ENCODE results near the gene SLC39A6. TPM values are rescaled to one million over a fixed set of nuclear protein-coding genes. Genes with fewer than 3 reads are reported as not detected.
A peak's percentile ranks its signal among the peaks of the same experiment; 100 is the strongest.

Gene SLC39A6
- total and polyA plus RNA-seq, 9 donors = 39.7 to 96.5 (median 55.0) TPM

- DNase-seq = peak in 1 of 5 donors; percentile 32
- TF ChIP-seq, protein P1, sequence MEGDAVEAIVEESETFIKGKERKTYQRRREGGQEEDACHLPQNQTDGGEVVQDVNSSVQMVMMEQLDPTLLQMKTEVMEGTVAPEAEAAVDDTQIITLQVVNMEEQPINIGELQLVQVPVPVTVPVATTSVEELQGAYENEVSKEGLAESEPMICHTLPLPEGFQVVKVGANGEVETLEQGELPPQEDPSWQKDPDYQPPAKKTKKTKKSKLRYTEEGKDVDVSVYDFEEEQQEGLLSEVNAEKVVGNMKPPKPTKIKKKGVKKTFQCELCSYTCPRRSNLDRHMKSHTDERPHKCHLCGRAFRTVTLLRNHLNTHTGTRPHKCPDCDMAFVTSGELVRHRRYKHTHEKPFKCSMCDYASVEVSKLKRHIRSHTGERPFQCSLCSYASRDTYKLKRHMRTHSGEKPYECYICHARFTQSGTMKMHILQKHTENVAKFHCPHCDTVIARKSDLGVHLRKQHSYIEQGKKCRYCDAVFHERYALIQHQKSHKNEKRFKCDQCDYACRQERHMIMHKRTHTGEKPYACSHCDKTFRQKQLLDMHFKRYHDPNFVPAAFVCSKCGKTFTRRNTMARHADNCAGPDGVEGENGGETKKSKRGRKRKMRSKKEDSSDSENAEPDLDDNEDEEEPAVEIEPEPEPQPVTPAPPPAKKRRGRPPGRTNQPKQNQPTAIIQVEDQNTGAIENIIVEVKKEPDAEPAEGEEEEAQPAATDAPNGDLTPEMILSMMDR (IDR thresholded peaks at IDR 0.05) = no peak
- TF ChIP-seq EP300 (IDR thresholded peaks at IDR 0.05) (no peak), POLR2A (IDR thresholded peaks at IDR 0.05) (no peak)
- H3K4me3 ChIP-seq = peak overlapping the region; percentile 79
- no peaks in the 10 kb centered on the region for H3K36me3 ChIP-seq
- H3K27ac ChIP-seq = no peak overlapping the region
- intact Hi-C loops (cut with DNase I) = no loop called here
- 82 to 85% (median 85%) methylated on average over 26 of the region's 26 CpGs for WGBS, 3 donors
- peaks cover 15% of the 10 kb centered on the region for H3K4me1 ChIP-seq (ENCODE audit: insufficient read depth)
- H3K27me3 ChIP-seq = no peaks in the 10 kb centered on the region
- H3K9me3 ChIP-seq = no peaks in the 10 kb centered on the region
Observed at GRCh38 chr18:36130883-36131653, 1.9 kb upstream of the SLC39A6 start.

DNA sequence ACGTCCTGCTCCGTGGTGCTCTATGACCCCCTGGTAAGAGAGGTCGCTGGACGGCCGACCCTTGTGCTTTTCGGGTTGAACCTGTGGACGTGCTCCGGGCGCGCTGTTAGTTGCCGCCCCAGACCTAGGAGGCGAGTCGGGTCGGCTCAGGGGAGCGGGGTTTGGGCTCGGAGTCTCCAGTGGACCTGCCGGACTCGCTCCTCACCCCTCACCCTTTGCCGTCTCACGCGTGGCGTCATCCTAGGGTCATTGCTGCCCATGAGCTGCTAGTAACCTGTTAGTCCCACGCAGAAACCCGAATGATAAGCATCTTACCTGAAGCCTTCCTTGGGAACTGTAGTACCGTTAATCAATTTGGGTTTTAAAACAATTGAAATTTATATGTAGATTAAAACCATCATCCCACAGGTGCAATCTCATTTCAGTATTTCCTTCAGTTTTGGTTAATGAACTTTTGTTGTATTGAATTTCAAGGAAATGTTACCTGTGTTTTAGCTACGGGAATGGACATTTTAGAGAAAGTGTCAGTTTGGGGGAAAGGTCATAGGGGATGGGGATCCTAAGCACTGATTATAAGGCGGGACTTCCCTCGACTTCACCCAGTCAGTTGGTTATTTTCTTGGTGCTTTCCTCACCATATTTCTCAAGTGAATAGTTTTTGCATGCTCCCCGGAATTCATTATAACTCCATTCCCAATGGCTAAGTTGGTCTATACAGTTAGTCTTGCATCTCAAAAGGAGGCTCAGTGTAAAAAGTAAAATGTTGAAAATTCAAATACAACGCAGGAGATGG lies 1.1 kb upstream of the SLC39A6 start:
- H3K36me3 ChIP-seq = no peaks in the 10 kb centered on the region
- H3K4me1 ChIP-seq (ENCODE audit: insufficient read depth) = peaks cover 15% of the 10 kb centered on the region
- peak overlapping the region; percentile 84 to 92 for H3K27ac ChIP-seq
- DNase-seq = no peak
- intact Hi-C loops (cut with DNase I) = no loop called here
- H3K4me3 ChIP-seq = peak overlapping the region; percentile 79
- no peaks in the 10 kb centered on the region for H3K27me3 ChIP-seq
- no peaks in the 10 kb centered on the region for H3K9me3 ChIP-seq
- WGBS, 3 donors = 1 to 2% (median 1%) methylated on average over 20 to 30 of the region's 30 CpGs
- TF ChIP-seq EP300 (IDR thresholded peaks at IDR 0.05) = no peak
- TF ChIP-seq, protein P1 (IDR thresholded peaks at IDR 0.05) = no peak

DNA sequence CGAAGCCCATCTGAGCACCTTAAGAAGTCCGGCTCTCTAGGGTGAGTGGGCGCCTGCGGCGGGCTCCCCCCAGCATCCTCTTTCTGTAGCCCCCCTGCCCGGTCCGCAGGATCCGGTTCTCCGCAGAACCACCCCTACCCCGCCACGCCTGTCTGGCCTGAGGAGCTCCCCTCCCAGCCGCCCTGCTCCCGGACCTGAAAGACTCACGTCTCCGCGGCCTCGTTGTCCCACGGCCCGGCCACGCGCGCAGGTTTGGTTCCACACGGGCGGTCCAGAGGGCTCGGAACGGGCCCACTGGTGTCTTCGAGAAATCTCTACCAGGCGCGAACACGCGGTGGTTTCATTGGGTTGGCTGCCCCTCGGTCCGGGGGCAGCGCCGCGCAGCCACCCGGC lies 237 bp downstream of the SLC39A6 start:
- 0% methylated on average over 37 of the region's 37 CpGs for WGBS, 3 donors
- Histone ChIP-seq H3K27me3 (no peaks in the 10 kb centered on the region), H3K9me3 (no peaks in the 10 kb centered on the region), H3K27ac (peak overlapping the region in 1 of 2 donors; percentile 92), H3K4me3 (peak overlapping the region; percentile 79), H3K4me1 (ENCODE audit: insufficient read depth) (peaks cover 15% of the 10 kb centered on the region), H3K36me3 (no peaks in the 10 kb centered on the region)
- intact Hi-C loops (cut with DNase I) = loop anchor here in 1 of 4 donors (5.0 kb wide), 1 partner anchor 58 kb away; the partner anchor contains the start of gene MOCOS
- no peak for DNase-seq
- TF ChIP-seq, protein P1 (IDR thresholded peaks at IDR 0.05) = no peak
- no peak for TF ChIP-seq POLR2A (IDR thresholded peaks at IDR 0.05)
- no peak for TF ChIP-seq EP300 (IDR thresholded peaks at IDR 0.05)

DNA sequence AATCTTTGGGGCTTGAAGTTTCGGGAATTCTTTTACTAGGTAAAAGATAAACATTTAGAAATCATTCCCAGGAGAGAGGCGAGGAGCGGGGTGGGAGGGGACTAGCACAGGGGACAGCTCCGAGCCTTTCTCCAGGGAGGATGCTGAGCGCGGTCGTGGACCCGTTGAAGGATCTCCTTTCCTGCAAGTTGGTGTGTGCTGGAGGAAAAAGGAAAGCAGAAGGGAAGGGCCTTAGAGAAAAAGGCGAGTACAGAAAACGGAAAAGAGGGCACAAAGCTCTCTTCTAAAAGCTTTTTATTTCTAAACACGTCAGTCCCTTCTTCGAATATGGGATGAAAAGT lies 640 bp downstream of the SLC39A6 start:
- TF ChIP-seq POLR2A (IDR thresholded peaks at IDR 0.05) (no peak), EP300 (IDR thresholded peaks at IDR 0.05) (no peak)
- TF ChIP-seq, protein P1 (IDR thresholded peaks at IDR 0.05) = no peak
- Histone ChIP-seq H3K27me3 (no peaks in the 10 kb centered on the region), H3K4me1 (ENCODE audit: insufficient read depth) (peaks cover 15% of the 10 kb centered on the region), H3K27ac (peak overlapping the region in 1 of 2 donors; percentile 92), H3K36me3 (no peaks in the 10 kb centered on the region), H3K9me3 (no peaks in the 10 kb centered on the region), H3K4me3 (peak overlapping the region; percentile 79)
- DNase-seq = peak in 2 of 5 donors; percentile 39 to 40
- 0 to 1% (median 1%) methylated on average over 12 of the region's 12 CpGs for WGBS, 3 donors
- intact Hi-C loops (cut with DNase I) = loop anchor here in 1 of 4 donors (5.0 kb wide), 1 partner anchor 59 kb away; the partner anchor contains the start of gene MOCOS
